Dendritic cell treated with granulocyte-macrophage colony-stimulating factor and Interleukin-4, amounts not matched to agents 40 ng/mL and 50 ng/mL, for 4 days (primary cell): ENCODE measurements around the gene CLEC18C.
"Not testable (repeated sequence)": the region's sequence is repeated elsewhere in the genome, so short reads cannot be mapped to it uniquely, and the experiment has no call there.

Source experiments
- H3K27ac Mint-ChIP-seq: one replicate; pipeline ENCODE4 v1.8.0; 2022; ENCODE audit warnings: mild to moderate bottlenecking, mixed read lengths
- H3K27me3 Mint-ChIP-seq: one replicate; pipeline ENCODE4 v1.8.0; 2022; ENCODE audit warnings: mild to moderate bottlenecking, mixed read lengths
- H3K36me3 Mint-ChIP-seq: one replicate; pipeline ENCODE4 v1.8.0; 2022; ENCODE audit warnings: low read depth, mixed read lengths
- H3K4me1 Mint-ChIP-seq: one replicate; pipeline ENCODE4 v1.8.0; 2022; ENCODE audit warnings: low read depth, mixed read lengths
- H3K4me3 Mint-ChIP-seq: one replicate; pipeline ENCODE4 v1.8.0; 2022; ENCODE audit warnings: mild to moderate bottlenecking, moderate library complexity, mixed read lengths
- H3K9me3 Mint-ChIP-seq: one replicate; pipeline ENCODE4 v1.8.0; 2022; ENCODE audit warnings: mixed read lengths
- intact Hi-C: fragments of 100-400 bp; cut with micrococcal nuclease; formaldehyde crosslinking; loops from one replicate; pipeline ENCODE4 v1.15.0; 2022

Gene CLEC18C

DNA sequence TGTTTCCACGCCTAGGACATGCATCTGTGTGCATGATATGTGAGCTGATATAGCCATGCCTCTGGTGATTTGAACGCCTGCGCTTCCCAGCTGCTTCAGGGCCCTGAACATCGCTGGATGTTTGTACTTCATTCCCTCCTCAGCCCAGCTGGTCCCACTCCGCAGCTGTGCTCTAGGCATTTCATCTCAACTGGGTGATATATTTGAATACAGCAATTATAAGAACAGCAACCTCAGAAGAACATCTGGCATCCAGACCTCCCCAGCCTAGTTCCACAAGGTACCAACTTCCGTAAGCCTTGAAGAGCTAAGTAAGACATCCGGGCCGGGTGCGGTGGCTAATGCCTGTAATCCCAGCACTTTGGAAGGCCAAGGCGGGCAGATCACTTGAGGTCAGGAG lies 6.9 kb upstream of the CLEC18C start:
- intact Hi-C loops = loop anchor here (10.0 kb wide), 1 partner anchor 98 kb away; no protein-coding TSS in a partner anchor
- not testable (repeated sequence) for H3K9me3 Mint-ChIP-seq, H3K27me3 Mint-ChIP-seq, H3K4me1 Mint-ChIP-seq, H3K27ac Mint-ChIP-seq, H3K36me3 Mint-ChIP-seq, H3K4me3 Mint-ChIP-seq

DNA sequence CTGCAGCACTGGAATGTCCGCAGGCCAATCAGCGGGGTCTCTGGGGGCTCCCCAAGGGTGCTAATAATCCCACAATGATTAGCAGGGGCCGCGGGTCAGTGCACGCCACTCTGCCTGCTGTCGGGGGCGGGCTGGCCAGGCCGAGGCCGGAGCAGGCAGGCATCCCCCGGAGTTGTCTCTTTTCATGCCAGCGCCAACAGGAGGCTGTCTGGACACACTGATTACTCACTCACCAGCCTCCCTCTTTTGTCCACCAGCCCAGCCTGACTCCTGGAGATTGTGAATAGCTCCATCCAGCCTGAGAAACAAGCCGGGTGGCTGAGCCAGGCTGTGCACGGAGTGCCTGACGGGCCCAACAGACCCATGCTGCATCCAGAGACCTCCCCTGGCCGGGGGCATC lies 329 bp downstream of the CLEC18C start:
- H3K4me3 Mint-ChIP-seq, H3K9me3 Mint-ChIP-seq, intact Hi-C loops, H3K27me3 Mint-ChIP-seq, H3K4me1 Mint-ChIP-seq, H3K27ac Mint-ChIP-seq, H3K36me3 Mint-ChIP-seq: not testable (repeated sequence)

DNA sequence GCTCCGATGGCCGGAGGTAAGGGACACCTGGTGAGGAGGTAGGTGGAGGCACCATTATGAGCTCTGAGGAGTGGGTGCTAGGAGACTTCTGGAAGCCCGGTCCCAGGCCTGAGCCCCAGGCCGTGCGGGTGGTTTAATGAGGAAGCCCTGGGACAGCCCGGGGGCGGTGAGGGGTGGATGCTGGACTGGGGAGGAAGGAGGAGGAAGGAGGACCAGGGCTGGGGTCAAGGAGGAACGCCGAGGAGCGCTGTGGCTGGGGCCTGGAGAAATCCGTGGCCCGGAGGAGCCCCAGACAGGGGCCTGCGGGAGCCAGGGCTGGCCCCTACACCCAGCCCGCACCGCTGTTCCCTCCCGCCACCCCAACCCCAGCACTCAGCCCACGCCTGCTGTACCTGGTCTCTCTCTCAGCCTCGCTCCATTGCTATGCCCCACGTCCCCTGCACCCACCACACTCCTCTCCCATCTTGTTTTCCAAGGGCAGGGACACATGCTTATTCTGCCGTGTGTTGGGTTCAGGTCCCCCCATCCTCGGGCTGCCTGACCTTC lies 873 bp downstream of the CLEC18C start:
- intact Hi-C loops, H3K4me1 Mint-ChIP-seq, H3K9me3 Mint-ChIP-seq, H3K4me3 Mint-ChIP-seq, H3K27ac Mint-ChIP-seq, H3K36me3 Mint-ChIP-seq, H3K27me3 Mint-ChIP-seq: not testable (repeated sequence)

- H3K36me3 Mint-ChIP-seq, H3K27ac Mint-ChIP-seq, H3K27me3 Mint-ChIP-seq, intact Hi-C loops, H3K9me3 Mint-ChIP-seq, H3K4me1 Mint-ChIP-seq: not testable (repeated sequence)
- H3K4me3 Mint-ChIP-seq = peak overlapping the region; percentile 9
These were observed 14.4 kb downstream of the CLEC18C start for GRCh38 chr16:70187858-70188607.

DNA sequence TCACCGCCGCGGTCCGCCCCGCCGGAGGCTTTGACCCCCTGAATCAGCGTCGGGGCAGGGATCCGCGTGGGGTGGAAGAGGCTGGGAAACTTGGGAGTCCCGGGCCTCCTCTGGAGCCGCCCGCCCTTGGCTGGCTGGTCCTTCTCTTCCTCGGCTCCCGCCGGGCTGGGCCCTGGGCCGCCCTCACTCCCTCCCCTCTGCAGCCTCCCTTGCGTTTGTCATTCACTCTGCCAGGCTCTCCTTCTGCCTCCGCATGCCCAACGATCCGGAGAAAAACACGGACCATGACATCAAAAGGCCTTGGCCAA lies 15.0 kb downstream of the CLEC18C start:
- H3K9me3 Mint-ChIP-seq = not testable (repeated sequence)

DNA sequence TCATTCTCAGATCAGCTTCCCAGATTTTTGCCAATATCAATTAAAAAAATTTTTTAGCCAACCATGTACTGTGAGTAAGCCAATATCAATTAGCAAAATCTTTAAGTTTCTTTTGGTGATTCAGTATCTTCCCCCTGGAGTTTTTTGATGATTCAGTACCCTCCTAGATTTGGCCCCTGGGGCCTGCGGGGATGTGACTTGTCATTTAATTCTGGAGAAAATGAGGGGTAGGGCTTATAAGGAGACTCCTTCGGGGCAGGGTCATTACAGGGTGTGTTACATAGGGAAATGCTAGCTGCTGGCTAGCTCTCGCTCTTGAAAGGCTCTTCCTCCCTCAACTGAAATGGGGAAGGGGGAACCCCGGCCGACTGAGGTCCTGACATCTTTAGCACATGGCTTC lies 17.0 kb downstream of the CLEC18C start:
- H3K27ac Mint-ChIP-seq, intact Hi-C loops, H3K9me3 Mint-ChIP-seq, H3K4me1 Mint-ChIP-seq, H3K36me3 Mint-ChIP-seq, H3K27me3 Mint-ChIP-seq, H3K4me3 Mint-ChIP-seq: not testable (repeated sequence)

More for the DNA sequence above, 15.0 kb downstream of the CLEC18C start:
- H3K27me3 Mint-ChIP-seq, H3K4me3 Mint-ChIP-seq, intact Hi-C loops, H3K36me3 Mint-ChIP-seq, H3K27ac Mint-ChIP-seq, H3K4me1 Mint-ChIP-seq: not testable (repeated sequence)

- H3K9me3 Mint-ChIP-seq, intact Hi-C loops, H3K27ac Mint-ChIP-seq, H3K36me3 Mint-ChIP-seq, H3K4me1 Mint-ChIP-seq, H3K4me3 Mint-ChIP-seq: not testable (repeated sequence)
- H3K27me3 Mint-ChIP-seq = peaks cover 12% of the 10 kb centered on the region
These were observed 23.2 kb downstream of the CLEC18C start for GRCh38 chr16:70196683-70197300.

- H3K36me3 Mint-ChIP-seq, H3K4me3 Mint-ChIP-seq, H3K4me1 Mint-ChIP-seq, H3K27ac Mint-ChIP-seq, intact Hi-C loops, H3K9me3 Mint-ChIP-seq: not testable (repeated sequence)
- peaks cover 12% of the 10 kb centered on the region for H3K27me3 Mint-ChIP-seq
These were observed 24.0 kb downstream of the CLEC18C start for GRCh38 chr16:70197611-70198010.

DNA sequence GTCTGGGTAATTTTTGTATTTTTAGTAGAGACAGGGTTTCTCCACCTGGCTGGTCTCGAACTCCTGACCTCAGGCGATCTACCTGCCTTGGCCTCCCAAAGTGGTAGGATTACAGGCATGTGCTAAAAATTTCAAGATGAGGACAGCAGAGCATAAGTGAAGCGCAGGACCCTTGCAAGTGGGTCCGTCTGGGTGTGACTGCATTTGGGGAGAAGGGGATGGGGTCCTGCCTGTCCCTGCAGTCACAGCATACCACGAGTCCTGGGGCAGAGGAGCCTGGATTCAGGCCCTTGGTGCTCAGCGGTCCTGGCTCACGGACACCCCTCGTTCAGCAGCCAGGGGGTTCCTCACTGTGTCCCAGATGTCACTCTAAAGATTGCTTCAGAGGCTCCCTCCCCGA lies 24.6 kb downstream of the CLEC18C start:
- H3K27ac Mint-ChIP-seq, H3K36me3 Mint-ChIP-seq, H3K4me3 Mint-ChIP-seq, H3K4me1 Mint-ChIP-seq, H3K9me3 Mint-ChIP-seq, intact Hi-C loops: not testable (repeated sequence)
- peaks cover 12% of the 10 kb centered on the region for H3K27me3 Mint-ChIP-seq

DNA sequence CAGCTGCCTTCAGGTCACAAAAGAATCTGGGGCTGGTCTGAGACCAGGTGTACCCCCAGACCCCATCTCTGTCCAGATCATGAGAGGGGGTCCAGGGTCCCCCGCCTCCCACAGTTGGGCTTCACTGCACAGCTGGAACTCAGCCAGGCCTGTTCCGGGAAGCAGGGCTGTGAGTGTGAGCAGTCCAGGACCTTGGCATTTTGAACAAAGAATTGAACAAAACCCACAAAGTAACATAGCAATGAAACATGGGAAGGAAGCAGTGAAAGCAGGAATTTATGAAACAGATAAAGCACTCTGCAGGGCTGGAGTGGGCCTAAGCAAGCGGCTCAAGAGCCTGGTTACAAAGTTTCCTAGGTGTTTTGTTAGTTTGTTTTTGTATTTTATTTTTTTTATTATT lies 25.1 kb downstream of the CLEC18C start:
- intact Hi-C loops, H3K4me3 Mint-ChIP-seq, H3K9me3 Mint-ChIP-seq, H3K4me1 Mint-ChIP-seq, H3K36me3 Mint-ChIP-seq, H3K27ac Mint-ChIP-seq: not testable (repeated sequence)
- peaks cover 12% of the 10 kb centered on the region for H3K27me3 Mint-ChIP-seq

DNA sequence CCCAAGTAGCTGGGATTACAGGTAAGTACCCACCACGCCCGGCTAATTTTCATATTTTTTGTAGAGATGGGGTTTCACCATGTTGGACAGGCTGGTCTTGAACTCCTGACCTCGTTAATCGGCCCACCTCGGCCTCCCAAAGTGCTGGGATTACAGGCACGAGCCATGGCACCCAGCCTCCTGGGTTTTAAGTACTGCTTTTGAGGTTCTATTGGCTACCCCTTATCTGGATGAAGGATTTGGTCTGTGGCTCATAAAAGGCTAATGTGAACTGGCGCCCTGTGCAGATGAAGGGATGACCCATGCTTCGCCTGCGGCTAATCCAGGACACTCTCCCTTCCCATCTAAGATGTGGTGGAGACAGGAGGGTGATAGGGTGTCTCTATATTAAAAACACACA lies 25.6 kb downstream of the CLEC18C start:
- H3K36me3 Mint-ChIP-seq, H3K4me3 Mint-ChIP-seq, H3K27ac Mint-ChIP-seq, intact Hi-C loops, H3K4me1 Mint-ChIP-seq, H3K9me3 Mint-ChIP-seq: not testable (repeated sequence)
- peaks cover 12% of the 10 kb centered on the region for H3K27me3 Mint-ChIP-seq

GRCh38 chr16:70200063-70200462 lies 26.5 kb downstream of the CLEC18C start:
- intact Hi-C loops, H3K4me1 Mint-ChIP-seq, H3K9me3 Mint-ChIP-seq, H3K4me3 Mint-ChIP-seq, H3K27ac Mint-ChIP-seq, H3K36me3 Mint-ChIP-seq: not testable (repeated sequence)
- peaks cover 12% of the 10 kb centered on the region for H3K27me3 Mint-ChIP-seq

- peaks cover 28% of the 10 kb centered on the region for H3K36me3 Mint-ChIP-seq
- H3K4me3 Mint-ChIP-seq, intact Hi-C loops, H3K27me3 Mint-ChIP-seq, H3K9me3 Mint-ChIP-seq, H3K27ac Mint-ChIP-seq, H3K4me1 Mint-ChIP-seq: not testable (repeated sequence)
These were observed 29.9 kb downstream of the CLEC18C start for GRCh38 chr16:70203508-70203907.

GRCh38 chr16:70204010-70204409 lies 30.4 kb downstream of the CLEC18C start:
- H3K9me3 Mint-ChIP-seq, H3K27ac Mint-ChIP-seq, intact Hi-C loops, H3K27me3 Mint-ChIP-seq, H3K4me1 Mint-ChIP-seq, H3K4me3 Mint-ChIP-seq: not testable (repeated sequence)
- peaks cover 28% of the 10 kb centered on the region for H3K36me3 Mint-ChIP-seq
